RWPE2 (cell line): ENCODE data around the gene LAMA2.

Experiments used
- ATAC-seq: fragments of 200-7000 bp; cut with Tn5 transposase; 3 replicates; pipeline ENCODE4 v1.9.1; 2021; ENCODE audit warnings: low read depth
- DNase-seq: peaks from one replicate; pipeline ENCODE4 v3.0.0-alpha.2; 2020; ENCODE audit warnings: low spot score
- H3K27ac ChIP-seq: fragments of 450-650 bp; 2 replicates; pipeline ENCODE4 v1.5.1; 2017; ENCODE audit warnings: mild to moderate bottlenecking; ENCODE audit not compliant: poor library complexity, severe bottlenecking
- H3K27me3 ChIP-seq: fragments of 250-450 bp; sonication (Bioruptor Pico); 2 replicates; pipeline ENCODE4 v1.5.1; 2021; ENCODE audit warnings: mild to moderate bottlenecking, moderate library complexity; ENCODE audit not compliant: insufficient read depth, poor library complexity, severe bottlenecking
- H3K36me3 ChIP-seq: fragments of 250-450 bp; sonication (Bioruptor Pico); 2 replicates; pipeline ENCODE4 v1.5.1; 2020; ENCODE audit warnings: low read depth, mild to moderate bottlenecking, moderate library complexity
- H3K4me1 ChIP-seq: fragments of 250-450 bp; sonication (Bioruptor Pico); 2 replicates; pipeline ENCODE4 v1.5.1; 2021; ENCODE audit warnings: mild to moderate bottlenecking, moderate library complexity; ENCODE audit not compliant: insufficient read depth, poor library complexity, severe bottlenecking
- H3K4me3 ChIP-seq: fragments of 250-450 bp; sonication (Bioruptor Pico); 2 replicates; pipeline ENCODE4 v1.5.1; 2021; ENCODE audit warnings: mild to moderate bottlenecking, moderate library complexity; ENCODE audit not compliant: severe bottlenecking
- H3K9me3 ChIP-seq: fragments of 250-450 bp; sonication (Bioruptor Pico); 2 replicates; pipeline ENCODE4 v1.5.1; 2021; ENCODE audit warnings: mild to moderate bottlenecking, moderate library complexity; ENCODE audit not compliant: severe bottlenecking
- CTCF ChIP-seq: fragments of 450-650 bp; IDR thresholded peaks from one replicate; pipeline ENCODE4 v1.5.1; 2017; ENCODE audit warnings: mild to moderate bottlenecking, moderate library complexity; ENCODE audit not compliant: poor library complexity, severe bottlenecking

LAMA2 gene

GRCh38 chr6:128848212-128848935 lies 34.6 kb upstream of the LAMA2 start:
- Histone ChIP-seq H3K27me3 (no peaks in the 10 kb centered on the region), H3K9me3 (no peaks in the 10 kb centered on the region), H3K27ac (no peak overlapping the region), H3K36me3 (no peaks in the 10 kb centered on the region), H3K4me3 (no peak overlapping the region), H3K4me1 (no peaks in the 10 kb centered on the region)
- ATAC-seq (no peak), DNase-seq (no peak)
- no peak for TF ChIP-seq CTCF

DNA sequence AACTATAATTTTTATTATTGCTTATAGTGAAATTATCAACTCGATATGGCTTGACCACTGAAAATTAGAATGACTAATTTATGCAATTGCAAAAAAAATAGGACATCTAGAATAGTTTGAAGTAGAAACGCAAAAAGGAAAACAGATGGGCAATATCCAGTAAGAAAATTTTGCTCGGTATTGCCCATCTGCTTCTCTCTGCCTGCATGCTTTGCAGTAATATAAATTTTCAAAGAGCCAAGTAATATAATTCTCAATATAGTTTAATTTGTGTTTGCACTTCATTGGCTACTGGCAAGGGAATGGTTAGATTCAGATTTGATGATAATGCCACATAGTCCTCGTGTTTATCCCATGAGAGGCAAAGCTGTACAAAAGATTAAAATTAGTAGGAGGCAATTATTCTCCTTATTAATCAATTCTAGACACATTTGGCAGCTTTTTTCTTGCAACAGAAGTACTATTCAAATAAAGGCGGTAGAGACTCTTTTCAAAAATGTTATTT lies 27.3 kb upstream of the LAMA2 start:
- Histone ChIP-seq H3K4me3 (no peak overlapping the region), H3K36me3 (no peaks in the 10 kb centered on the region), H3K9me3 (no peaks in the 10 kb centered on the region), H3K4me1 (no peaks in the 10 kb centered on the region), H3K27me3 (no peaks in the 10 kb centered on the region), H3K27ac (no peak overlapping the region)
- TF ChIP-seq CTCF = no peak
- ATAC-seq = no peak
- no peak for DNase-seq

DNA sequence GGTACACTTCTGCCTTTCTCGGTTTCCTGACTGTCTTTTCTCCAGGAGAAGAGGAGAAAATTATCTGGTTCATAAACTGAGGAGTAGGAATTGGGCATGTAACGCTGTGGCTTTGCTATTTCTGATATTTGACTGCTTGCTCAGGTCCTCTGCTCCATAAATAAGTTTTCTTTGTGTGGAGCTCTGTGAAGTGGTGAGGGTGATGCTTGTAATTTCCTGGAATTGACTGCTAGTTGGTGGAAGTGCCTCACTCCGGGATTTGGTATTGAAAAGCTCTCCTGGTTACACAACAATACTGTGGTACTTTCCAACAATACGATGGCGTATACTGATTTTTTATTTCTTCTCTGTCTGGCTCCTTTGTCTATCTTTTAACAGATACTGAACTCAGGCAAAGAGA lies 25.1 kb upstream of the LAMA2 start:
- Histone ChIP-seq H3K27ac (no peak overlapping the region), H3K36me3 (no peaks in the 10 kb centered on the region), H3K9me3 (peaks cover 2% of the 10 kb centered on the region), H3K4me3 (no peak overlapping the region), H3K4me1 (no peaks in the 10 kb centered on the region), H3K27me3 (no peaks in the 10 kb centered on the region)
- ATAC-seq (no peak), DNase-seq (no peak)
- TF ChIP-seq CTCF = no peak

GRCh38 chr6:128860782-128861181 lies 22.2 kb upstream of the LAMA2 start:
- no peak overlapping the region for H3K4me3 ChIP-seq
- DNase-seq = no peak
- peaks cover 2% of the 10 kb centered on the region for H3K9me3 ChIP-seq
- no peak for ATAC-seq
- no peaks in the 10 kb centered on the region for H3K4me1 ChIP-seq
- H3K27ac ChIP-seq = no peak overlapping the region
- no peak for TF ChIP-seq CTCF
- no peaks in the 10 kb centered on the region for H3K27me3 ChIP-seq
- H3K36me3 ChIP-seq = no peaks in the 10 kb centered on the region

- H3K27me3 ChIP-seq = no peaks in the 10 kb centered on the region
- no peak overlapping the region for H3K27ac ChIP-seq
- no peak for TF ChIP-seq CTCF
- peaks cover 2% of the 10 kb centered on the region for H3K9me3 ChIP-seq
- no peak for ATAC-seq
- no peaks in the 10 kb centered on the region for H3K4me1 ChIP-seq
- DNase-seq = no peak
- no peak overlapping the region for H3K4me3 ChIP-seq
- no peaks in the 10 kb centered on the region for H3K36me3 ChIP-seq
Measured at GRCh38 chr6:128863983-128864382, 19.0 kb upstream of the LAMA2 start.
